GM12878 (cell line): ENCODE measurements around the gene RTP3. TPM values are rescaled to one million over a fixed set of nuclear protein-coding genes. Genes with fewer than 3 reads are reported as not detected.

Source experiments
- ATAC-seq: fragments of 200-7000 bp; cut with Tn5 transposase; 3 replicates; pipeline ENCODE4 v1.9.1; 2020; ENCODE audit warnings: mild to moderate bottlenecking, moderate library complexity
- BruUV-seq: library from RNA; stranded (reverse); fragments of 400-500 nt; replicated peaks from 2 replicates; lab custom pipeline; 2021; lab: Mats Ljungman, UMichigan
- CTCF ChIA-PET: fragments of 300-600 bp; sonication (Branson Sonifier 250); formaldehyde crosslinking; extraction: SDS; loops from one replicate; lab custom pipeline; 2021; ENCODE audit warnings: inconsistent platforms; lab: Yijun Ruan, JAX
- POLR2A ChIA-PET: fragments of 350-600 bp; formaldehyde crosslinking; extraction: SDS; loops from one replicate; lab custom pipeline; 2021; ENCODE audit warnings: inconsistent platforms; lab: Charles Lee
- RAD21 ChIA-PET: fragments of 300-600 bp; sonication (Branson Sonifier 250); formaldehyde crosslinking; loops from one replicate; lab custom pipeline; 2023; ENCODE audit warnings: antibody characterized with exemption; ENCODE audit not compliant: unreplicated experiment; lab: Charles Lee
- SMC1A ChIA-PET: fragments of 300-600 bp; sonication (Branson Sonifier 250); formaldehyde crosslinking; loops from one replicate; lab custom pipeline; 2023; ENCODE audit not compliant: unreplicated experiment, uncharacterized antibody; lab: Charles Lee
- DNase-seq: peaks from one replicate; pipeline ENCODE4 v3.0.0-alpha.2; 2011; ENCODE audit warnings: low read depth, low spot score
- FAIRE-seq: peaks from 3 replicates; lab custom pipeline; 2011; peaks lifted over from hg19 to GRCh38; lab: Jason Lieb, UNC
- H2AFZ ChIP-seq: 2 replicates; pipeline ENCODE4 v1.6.0; 2011; ENCODE audit warnings: low read depth, low read length, control low read depth; ENCODE audit not compliant: control insufficient read depth
- H3K27ac ChIP-seq: 2 replicates; pipeline ENCODE4 v1.5.1; 2011; ENCODE audit warnings: control low read depth; ENCODE audit not compliant: control insufficient read depth, insufficient read depth
- H3K27me3 ChIP-seq, 2 experiments: replicated peaks in 1 of 2; 2 replicates each; pipeline versions ENCODE4 v1.6.0 to v1.6.1; 2011; ENCODE audit warnings: low read length in 1 of 2; ENCODE audit not compliant: control insufficient read depth in 2 of 2, insufficient read depth in 2 of 2
- H3K36me3 ChIP-seq, 2 experiments: 2 replicates each; pipeline ENCODE4 v1.5.1; 2011; ENCODE audit warnings: low read length in 1 of 2; ENCODE audit not compliant: control insufficient read depth in 2 of 2, insufficient read depth in 2 of 2
- H3K4me1 ChIP-seq: 2 replicates; pipeline ENCODE4 v1.6.1; 2011; ENCODE audit warnings: mild to moderate bottlenecking, low read length, moderate library complexity, mixed read lengths; ENCODE audit not compliant: control insufficient read depth, insufficient read depth
- H3K4me2 ChIP-seq: 2 replicates; pipeline ENCODE4 v1.6.0; 2011; ENCODE audit warnings: control low read depth; ENCODE audit not compliant: control insufficient read depth, insufficient read depth
- H3K4me3 ChIP-seq: fragments of 200-600 bp; sonication (generic); 2 replicates; pipeline ENCODE4 v1.5.1; 2016
- H3K79me2 ChIP-seq: 2 replicates; pipeline ENCODE4 v1.6.0; 2011; ENCODE audit warnings: low read length; ENCODE audit not compliant: control insufficient read depth, insufficient read depth
- H3K9ac ChIP-seq: 2 replicates; pipeline ENCODE4 v1.8.0; 2011; ENCODE audit warnings: low read length, control low read depth, mixed read lengths; ENCODE audit not compliant: control insufficient read depth, insufficient read depth
- H3K9me3 ChIP-seq: replicated peaks from 3 replicates; pipeline ENCODE4 v1.5.1; 2011; ENCODE audit warnings: mild to moderate bottlenecking, low read length; ENCODE audit not compliant: control insufficient read depth, insufficient read depth
- H4K20me1 ChIP-seq: 2 replicates; pipeline ENCODE4 v1.6.0; 2011; ENCODE audit not compliant: control insufficient read depth, insufficient read depth
- ASH2L ChIP-seq: fragments of 300-600, 200-600 bp; sonication (generic); IDR thresholded peaks from 2 replicates; pipeline ENCODE4 v1.6.1; 2017; ENCODE audit warnings: low read depth, mild to moderate bottlenecking, borderline replicate concordance
- CBX3 ChIP-seq: fragments of 200-600 bp; sonication (generic); IDR thresholded peaks from 2 replicates; pipeline ENCODE4 v1.6.1; 2016; ENCODE audit warnings: low read depth, borderline replicate concordance
- CREM ChIP-seq: IDR thresholded peaks from 2 replicates; pipeline ENCODE4 v1.6.1; 2014; ENCODE audit warnings: antibody characterized with exemption, low read depth
- CTCF ChIP-seq, 3 experiments: IDR thresholded peaks in 2 of 3; conservative IDR thresholded peaks in 1 of 3; 2 replicates each; pipeline ENCODE4 v1.5.1; 2011; ENCODE audit warnings: low read depth in 3 of 3, low read length in 3 of 3, mild to moderate bottlenecking in 3 of 3, control low read depth in 2 of 3, moderate library complexity in 2 of 3, inconsistent platforms in 1 of 3, mixed read lengths in 1 of 3; ENCODE audit not compliant: control insufficient read depth in 2 of 3, insufficient read depth in 1 of 3; ENCODE audit errors: extremely low read depth in 1 of 3
- EGR1 ChIP-seq, 2 experiments: IDR thresholded peaks; 1 replicate in 1 of 2; 2 replicates in 1 of 2; pipeline ENCODE4 v1.6.1; 2011 to 2012; ENCODE audit warnings: low read depth in 2 of 2, low read length in 2 of 2, borderline replicate concordance in 1 of 2, mild to moderate bottlenecking in 1 of 2, moderate library complexity in 1 of 2
- FOXM1 ChIP-seq: IDR thresholded peaks from 2 replicates; pipeline ENCODE4 v1.6.1; 2012; ENCODE audit warnings: low read depth, mild to moderate bottlenecking, inconsistent platforms, low read length, moderate library complexity
- HDGF ChIP-seq: fragments of 450-650 bp; IDR thresholded peaks from 2 replicates; pipeline ENCODE4 v1.6.1; 2016; ENCODE audit warnings: antibody characterized with exemption
- JUND ChIP-seq: IDR thresholded peaks from 2 replicates; pipeline ENCODE4 v1.6.1; 2012; ENCODE audit warnings: low read depth, mild to moderate bottlenecking, low read length, improper control_type of control experiment, moderate library complexity
- MYC ChIP-seq: IDR thresholded peaks from 2 replicates; pipeline ENCODE4 v1.6.1; 2011; ENCODE audit warnings: mild to moderate bottlenecking, low read length, moderate library complexity, inconsistent platforms; ENCODE audit not compliant: insufficient read depth, insufficient replicate concordance, insufficient read length, severe bottlenecking
- SIX5 ChIP-seq: IDR thresholded peaks from 2 replicates; pipeline ENCODE4 v1.6.1; 2011; ENCODE audit warnings: mild to moderate bottlenecking, low read depth, low read length, moderate library complexity; ENCODE audit not compliant: severe bottlenecking
- SMAD1 ChIP-seq: fragments of 450-650 bp; IDR thresholded peaks from 2 replicates; pipeline ENCODE4 v1.6.1; 2018; ENCODE audit warnings: mild to moderate bottlenecking, low read depth; ENCODE audit not compliant: partially characterized antibody
- SRF ChIP-seq, 2 experiments: IDR thresholded peaks; 2 replicates each; pipeline ENCODE4 v1.6.1; 2011; ENCODE audit warnings: low read depth in 2 of 2, low read length in 2 of 2, mild to moderate bottlenecking in 1 of 2, moderate library complexity in 1 of 2
- STAT3 ChIP-seq: IDR thresholded peaks from 2 replicates; pipeline ENCODE4 v1.6.1; 2011; ENCODE audit warnings: low read depth, low read length, improper control_type of control experiment
- ZSCAN29 ChIP-seq: fragments of 450-650 bp; IDR thresholded peaks from 2 replicates; pipeline ENCODE4 v1.6.1; 2017; ENCODE audit warnings: mild to moderate bottlenecking, moderate library complexity
- WGBS: methylation state at CpG from one replicate; pipeline ENCODE4 v1.1.6; 2016; ENCODE audit warnings: low lambda C conversion rate; ENCODE audit not compliant: insufficient replicate concordance, insufficient coverage; ENCODE audit errors: missing lambda C conversion rate; 5-methylcytosine and 5-hydroxymethylcytosine counted together
- in situ Hi-C: fragments of 300-500 bp; cut with MboI; formaldehyde crosslinking; loops from 9 replicates; pipeline ENCODE4 v1.14.3; 2018; ENCODE audit warnings: mixed read lengths
- intact Hi-C: fragments of 100-400 bp; cut with micrococcal nuclease; formaldehyde crosslinking; loops from one replicate; pipeline ENCODE4 v1.14.2; 2022; ENCODE audit not compliant: unreplicated experiment
- polyA plus RNA-seq, 11 experiments: library from polyadenylated mRNA; depleted of rRNA in 4 of 11; unstranded in 6 of 11; stranded (reverse) in 5 of 11; fragments of >200 nt; fragmentation: Nextera tagmentation in 4 of 11; fragmentation: Illumina TruSeq in 1 of 11; extraction: Ambion mirVana in 4 of 11; extraction: Trizol in 1 of 11; gene quantifications; 1 replicate in 1 of 11; 2 replicates in 10 of 11; pipeline versions ENCODE4 v1.2.1 to v1.2.3, GENCODE V29; 2011 to 2016; ENCODE audit warnings: inconsistent platforms in 2 of 11, missing spikeins in 2 of 11, low read depth in 1 of 11
- total RNA-seq, 4 experiments: library from RNA; depleted of rRNA in 3 of 4; stranded (reverse); fragments of >200 nt in 3 of 4; fragmentation: Illumina TruSeq in 1 of 4; extraction: Trizol in 1 of 4; gene quantifications; 2 replicates each; pipeline versions ENCODE4 v1.2.1 to v1.2.3, GENCODE V29; 2013 to 2021
- TF ChIP-seq, protein P1 (sequence below): fragments of 450-650 bp; IDR thresholded peaks from 2 replicates; pipeline ENCODE4 v1.6.1; 2017; ENCODE audit warnings: antibody characterized with exemption, mild to moderate bottlenecking, moderate library complexity

RTP3 gene
- total and polyA plus RNA-seq, 10 of the 15 experiments (the other 5 are each of a cell fraction or from before 2014, with no cell fraction given), result 0.06 TPM; not detected in 9

DNA sequence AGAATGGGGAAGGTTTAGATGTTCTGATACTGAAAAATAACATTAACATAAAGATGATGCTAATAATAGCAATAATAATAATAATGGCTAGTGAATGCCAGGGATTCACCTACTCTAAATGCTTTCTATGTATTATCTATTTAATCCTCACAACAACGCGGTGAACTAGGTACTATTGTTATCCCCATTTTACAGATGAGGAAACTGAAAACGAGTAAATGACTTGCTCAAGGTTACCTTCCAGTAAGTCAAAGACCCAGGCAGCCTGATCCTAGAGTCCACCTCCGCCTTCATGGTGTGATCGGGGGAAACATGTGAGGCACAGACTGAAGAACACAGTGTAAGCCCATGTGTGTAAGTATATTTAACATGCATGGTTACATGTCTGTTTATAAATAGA, 38.0 kb downstream of the RTP3 start:
- 0 out of 4 replicates have a peak, but pooled peaks cover 0 to 4% of the 10 kb centered on the region in 2 experiments for H3K27me3 ChIP-seq
- no peaks in the 10 kb centered on the region for H4K20me1 ChIP-seq
- ATAC-seq (no peak), DNase-seq (no peak), FAIRE-seq (no peak)
- no peak overlapping the region for H3K4me3 ChIP-seq
- peaks cover 1% of the 10 kb centered on the region; the same call in 2 of the 3 replicates for H3K9me3 ChIP-seq
- no TSS peak for BruUV-seq
- ChIA-PET CTCF (no interaction called here), RAD21 (no interaction called here), POLR2A (no interaction called here)
- in situ Hi-C loops, result no loop called here
- 64% methylated on average over 5 of the region's 5 CpGs for WGBS
- intact Hi-C loops, result loop anchor here (5.0 to 10.0 kb wide), 2 partner anchors 33 to 441 kb away; no protein-coding TSS in a partner anchor
- no peak overlapping the region for H2AFZ ChIP-seq
- H3K4me1 ChIP-seq, result peaks cover 32% of the 10 kb centered on the region
- H3K36me3 ChIP-seq, result no peaks in the 10 kb centered on the region
- no peak overlapping the region for H3K9ac ChIP-seq
- TF ChIP-seq FOXM1 (no peak), HDGF (no peak), SIX5 (no peak), EGR1 (IDR thresholded peaks at IDR 0.05; ENCODE audit: borderline replicate concordance in 1 of 2, low read depth in 2 of 2, low read length in 2 of 2) (no peak), CTCF (IDR thresholded peaks at IDR 0.05 in 2 of 3, conservative IDR thresholded peaks at IDR 0.05 in 1 of 3; ENCODE audit: control insufficient read depth in 2 of 3, extremely low read depth in 1 of 3, insufficient read depth in 1 of 3, low read depth in 3 of 3, low read length in 3 of 3) (no peak), CREM (no peak), ASH2L (no peak), CBX3 (no peak), JUND (no peak), SRF (IDR thresholded peaks at IDR 0.05; ENCODE audit: low read depth in 2 of 2, low read length in 2 of 2) (no peak), MYC (no peak), SMAD1 (no peak), ZSCAN29 (no peak), STAT3 (no peak)
- TF ChIP-seq, protein P1, sequence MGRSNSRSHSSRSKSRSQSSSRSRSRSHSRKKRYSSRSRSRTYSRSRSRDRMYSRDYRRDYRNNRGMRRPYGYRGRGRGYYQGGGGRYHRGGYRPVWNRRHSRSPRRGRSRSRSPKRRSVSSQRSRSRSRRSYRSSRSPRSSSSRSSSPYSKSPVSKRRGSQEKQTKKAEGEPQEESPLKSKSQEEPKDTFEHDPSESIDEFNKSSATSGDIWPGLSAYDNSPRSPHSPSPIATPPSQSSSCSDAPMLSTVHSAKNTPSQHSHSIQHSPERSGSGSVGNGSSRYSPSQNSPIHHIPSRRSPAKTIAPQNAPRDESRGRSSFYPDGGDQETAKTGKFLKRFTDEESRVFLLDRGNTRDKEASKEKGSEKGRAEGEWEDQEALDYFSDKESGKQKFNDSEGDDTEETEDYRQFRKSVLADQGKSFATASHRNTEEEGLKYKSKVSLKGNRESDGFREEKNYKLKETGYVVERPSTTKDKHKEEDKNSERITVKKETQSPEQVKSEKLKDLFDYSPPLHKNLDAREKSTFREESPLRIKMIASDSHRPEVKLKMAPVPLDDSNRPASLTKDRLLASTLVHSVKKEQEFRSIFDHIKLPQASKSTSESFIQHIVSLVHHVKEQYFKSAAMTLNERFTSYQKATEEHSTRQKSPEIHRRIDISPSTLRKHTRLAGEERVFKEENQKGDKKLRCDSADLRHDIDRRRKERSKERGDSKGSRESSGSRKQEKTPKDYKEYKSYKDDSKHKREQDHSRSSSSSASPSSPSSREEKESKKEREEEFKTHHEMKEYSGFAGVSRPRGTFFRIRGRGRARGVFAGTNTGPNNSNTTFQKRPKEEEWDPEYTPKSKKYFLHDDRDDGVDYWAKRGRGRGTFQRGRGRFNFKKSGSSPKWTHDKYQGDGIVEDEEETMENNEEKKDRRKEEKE, result no peak
- TF ChIP-seq, all 136 proteins: peak for 0
- no peak overlapping the region for H3K27ac ChIP-seq
- no peaks in the 10 kb centered on the region for H3K79me2 ChIP-seq
- H3K4me2 ChIP-seq, result no peak overlapping the region
- SMC1A ChIA-PET, result no interaction called here
